Esophagus squamous epithelium (tissue), 4 donors: ENCODE measurements around the gene ENGASE.

Experiments used
- CTCF ChIP-seq, 6 experiments: fragments of 450-650 bp in 4 of 6; fragments of 200-600 bp in 2 of 6; sonication (generic) in 2 of 6; IDR thresholded peaks; one replicate each; pipeline ENCODE4 v1.5.1; 2016 to 2019; ENCODE audit warnings: antibody characterized with exemption in 6 of 6, mild to moderate bottlenecking in 4 of 6, moderate library complexity in 4 of 6
- POLR2A ChIP-seq, 4 donors: fragments of 450-650 bp; IDR thresholded peaks; one replicate each; pipeline ENCODE4 v1.6.1; 2017; ENCODE audit warnings: antibody characterized with exemption in 4 of 4, mild to moderate bottlenecking in 4 of 4, moderate library complexity in 3 of 4

DNA sequence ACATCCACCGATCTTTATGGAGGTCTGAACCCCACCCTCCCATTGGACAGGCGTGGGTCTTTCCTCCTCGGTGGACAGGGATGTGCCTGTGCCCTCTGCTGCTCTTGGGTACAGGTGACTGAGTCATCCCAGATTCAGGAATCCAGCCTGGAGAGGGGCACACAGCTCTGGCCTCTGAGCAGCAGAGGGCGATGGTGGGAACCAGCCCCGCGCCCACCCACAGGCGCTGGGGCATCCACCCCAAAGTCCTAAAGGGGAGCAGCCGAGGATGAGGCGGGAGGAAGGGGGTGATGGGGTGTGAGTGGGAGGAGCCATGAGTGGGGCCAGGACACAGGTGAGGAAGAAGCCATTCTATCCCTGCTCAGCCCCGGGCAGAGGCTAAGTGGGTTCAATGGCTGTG, 35.0 kb downstream of the ENGASE start:
- no peak for TF ChIP-seq CTCF (IDR thresholded peaks at IDR 0.05)
- no peak for TF ChIP-seq POLR2A (IDR thresholded peaks at IDR 0.05)
